Astrocyte of the hippocampus (primary cell): ENCODE data around the gene DNAJC4.
A peak's percentile ranks its signal among the peaks of the same experiment; 100 is the strongest.
"Not testable (repeated sequence)": the region's sequence is repeated elsewhere in the genome, so short reads cannot be mapped to it uniquely, and the experiment has no call there.

Source experiments
- DNase-seq: peaks from one replicate; pipeline ENCODE4 v3.0.0; 2011; ENCODE audit warnings: low read depth, low spot score

Gene DNAJC4

DNA sequence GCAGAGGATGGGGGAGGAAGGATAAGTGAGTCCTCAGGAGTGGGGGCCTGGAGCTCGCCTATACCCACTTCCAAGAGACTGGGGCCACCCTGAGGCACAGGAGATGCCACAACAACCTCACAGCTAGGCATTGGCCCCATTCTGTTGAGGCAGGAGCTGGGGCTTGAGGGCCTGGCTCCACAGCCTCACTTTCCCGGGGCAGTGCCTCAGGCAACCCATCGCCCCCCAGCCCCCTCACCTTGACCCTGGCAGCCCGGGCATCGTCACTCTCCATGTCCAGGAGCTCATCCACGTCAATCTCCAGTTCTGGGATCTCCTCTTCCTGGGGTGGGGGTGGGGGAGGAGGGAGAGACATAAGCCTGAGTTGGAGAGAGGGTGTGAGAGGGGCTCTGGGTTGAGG, 14.6 kb downstream of the DNAJC4 start:
- DNase-seq, result no peak

DNA sequence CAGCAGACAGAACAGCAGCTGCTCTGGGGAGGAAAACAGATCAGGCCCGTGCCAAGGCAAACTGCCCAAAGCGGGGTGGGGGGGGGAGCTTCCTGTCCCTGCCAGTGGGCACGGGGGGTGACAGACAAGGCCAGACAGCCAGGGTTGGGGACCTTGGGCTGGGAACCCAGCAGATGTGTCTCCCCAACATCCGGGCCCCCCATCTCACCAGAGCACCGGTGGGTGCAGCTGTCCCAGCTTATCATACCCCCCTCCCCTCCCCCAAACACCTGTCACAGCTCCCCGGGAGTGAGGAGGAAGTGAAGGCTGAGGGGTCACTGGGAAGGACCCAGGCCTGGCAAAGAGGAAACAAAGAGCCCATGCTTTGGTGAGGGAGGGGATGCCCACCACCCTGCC, 15.1 kb downstream of the DNAJC4 start:
- peak; percentile 46 for DNase-seq

GRCh38 chr11:64245797-64246620, 15.7 kb downstream of the DNAJC4 start:
- peak; percentile 94 for DNase-seq

GRCh38 chr11:64246621-64246870, 16.2 kb downstream of the DNAJC4 start:
- not testable (repeated sequence) for DNase-seq

DNA sequence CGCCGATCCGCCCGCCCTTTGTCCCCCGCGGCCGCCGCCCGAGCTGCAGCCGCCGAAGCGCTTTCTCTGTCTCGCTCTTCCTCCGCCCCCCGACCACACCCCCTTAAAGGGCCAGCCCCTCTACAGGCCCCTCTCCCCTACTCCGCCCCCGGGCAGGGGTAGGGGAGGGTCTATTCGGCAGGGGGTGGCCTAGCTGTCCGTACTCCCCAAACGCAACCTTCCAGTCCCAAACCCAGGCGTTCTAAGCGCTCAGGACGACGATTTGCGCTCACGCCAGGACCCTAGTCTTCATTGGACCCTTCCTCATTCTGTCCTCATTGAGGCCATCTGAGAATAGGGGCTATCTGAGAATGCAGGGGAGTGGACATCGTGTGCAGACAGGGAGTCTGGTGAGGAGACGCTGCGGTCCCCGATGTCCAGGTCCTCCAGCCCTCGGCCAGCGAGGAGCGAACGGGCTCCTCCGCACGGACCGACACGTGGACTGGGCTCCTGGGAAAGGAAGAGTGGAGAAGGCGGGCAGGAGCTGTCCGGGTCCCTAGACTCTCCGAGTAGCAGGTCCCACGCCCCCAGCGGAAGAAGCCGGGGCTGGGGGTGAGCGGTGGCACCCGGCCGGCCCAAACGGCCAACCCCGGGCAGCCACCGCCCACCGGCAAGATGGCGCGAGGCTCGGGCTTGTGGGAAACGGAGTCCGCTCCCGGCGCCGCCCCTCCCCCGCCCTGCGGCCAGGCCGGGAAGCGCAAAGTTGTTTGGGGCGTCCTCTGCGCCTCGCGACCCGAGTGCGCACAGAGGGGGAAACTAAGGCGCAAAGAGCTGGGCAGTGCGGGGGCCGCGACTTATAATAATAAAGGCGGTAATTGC, 16.8 kb downstream of the DNAJC4 start, which contains the start of gene PPP1R14B:
PPP1R14B (minus strand) TSS at position 73 of the 858 bp plus-strand sequence. CDS start 270 bp downstream, outside the sequence.
- peak; percentile 96 for DNase-seq

DNA sequence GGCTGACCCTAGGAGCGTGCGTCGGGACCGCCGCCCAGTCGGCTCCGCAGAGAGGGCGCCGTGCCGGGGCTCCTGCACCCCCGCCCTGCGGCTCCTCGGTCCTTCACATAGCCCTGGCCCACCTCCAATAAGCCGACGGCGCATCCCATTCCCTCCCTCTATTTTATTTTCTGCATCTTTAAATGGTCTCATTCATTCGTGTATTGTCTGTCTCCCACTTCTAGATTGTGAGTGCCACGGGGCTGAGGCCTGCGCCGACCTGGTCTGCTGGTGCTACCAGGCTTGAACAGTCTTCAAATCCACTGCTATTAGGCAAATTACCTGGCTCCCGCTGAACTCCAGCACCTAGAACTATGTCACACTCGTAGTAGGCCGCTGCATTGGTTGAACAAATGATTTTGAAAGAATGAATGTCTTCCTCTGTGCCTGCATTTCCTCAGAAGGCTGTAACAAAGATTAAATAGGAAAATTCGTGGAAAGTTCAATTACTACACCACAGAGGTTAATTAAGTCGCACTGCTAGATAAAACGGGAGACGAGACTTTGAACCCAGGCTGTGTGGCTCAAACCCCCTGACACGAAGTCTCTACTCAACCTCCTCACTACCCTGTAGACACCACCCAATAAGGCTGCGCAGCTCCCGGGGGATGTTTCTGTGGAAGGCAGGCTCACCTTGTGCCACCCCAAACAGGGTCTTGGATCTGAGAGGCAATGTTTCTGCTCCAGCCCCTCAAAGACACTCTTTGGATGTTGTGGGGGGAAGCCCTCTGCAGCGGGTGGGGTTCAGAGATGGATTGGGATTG, 17.6 kb downstream of the DNAJC4 start:
- DNase-seq, result no peak

GRCh38 chr11:64248578-64248977, 18.2 kb downstream of the DNAJC4 start:
- no peak for DNase-seq

DNA sequence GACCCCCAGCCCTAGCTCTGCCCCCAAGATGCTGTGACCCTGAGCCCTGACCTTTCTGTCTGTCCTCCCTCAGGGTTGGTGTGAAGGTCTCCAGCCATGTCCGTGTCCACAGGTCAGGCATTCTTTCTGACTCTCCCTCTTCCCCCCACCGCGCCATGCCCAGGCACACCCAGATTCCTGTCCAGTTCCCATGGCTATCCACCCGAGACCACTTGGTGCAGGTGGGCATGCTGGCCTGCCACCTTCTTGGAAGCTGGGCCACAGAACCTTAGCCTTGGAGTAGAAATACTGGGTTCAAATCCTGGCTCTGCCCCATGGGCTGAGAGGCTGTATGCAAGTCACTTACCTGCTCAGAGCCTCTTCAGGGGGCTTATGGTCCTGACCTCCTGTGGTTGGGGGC, 18.7 kb downstream of the DNAJC4 start:
- DNase-seq, result no peak

GRCh38 chr11:64249563-64250414, 19.4 kb downstream of the DNAJC4 start:
- DNase-seq, result no peak

DNA sequence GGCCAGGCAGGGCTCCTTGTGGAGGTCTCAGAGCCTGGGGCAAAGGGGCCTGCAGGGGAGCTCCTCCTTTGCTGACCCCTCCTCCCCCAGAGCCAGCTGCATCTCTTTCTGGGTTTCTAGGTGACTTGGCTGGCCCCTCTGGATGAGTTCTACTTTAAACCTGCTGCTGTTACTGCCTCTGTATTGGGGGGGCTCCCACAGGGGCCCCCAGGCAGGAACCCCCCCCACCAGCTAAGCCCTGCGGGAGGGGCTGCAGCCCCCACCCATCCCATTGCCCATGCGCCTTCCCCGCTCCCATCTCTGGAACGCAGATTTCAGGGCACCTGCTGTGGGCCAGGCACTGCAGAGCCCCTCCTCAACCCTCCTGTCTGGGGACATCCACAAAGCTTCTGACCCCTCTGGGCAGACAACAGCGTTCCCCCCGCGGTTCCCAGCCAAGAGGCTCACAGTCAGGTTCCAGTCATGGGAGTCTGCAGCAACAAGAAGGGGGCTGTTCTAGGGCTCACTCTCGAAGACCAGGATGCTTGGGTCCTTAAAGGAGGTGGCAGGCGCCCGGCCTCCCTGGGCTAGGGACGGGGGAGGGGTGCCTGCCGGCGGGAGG, 20.2 kb downstream of the DNAJC4 start:
- no peak for DNase-seq

DNA sequence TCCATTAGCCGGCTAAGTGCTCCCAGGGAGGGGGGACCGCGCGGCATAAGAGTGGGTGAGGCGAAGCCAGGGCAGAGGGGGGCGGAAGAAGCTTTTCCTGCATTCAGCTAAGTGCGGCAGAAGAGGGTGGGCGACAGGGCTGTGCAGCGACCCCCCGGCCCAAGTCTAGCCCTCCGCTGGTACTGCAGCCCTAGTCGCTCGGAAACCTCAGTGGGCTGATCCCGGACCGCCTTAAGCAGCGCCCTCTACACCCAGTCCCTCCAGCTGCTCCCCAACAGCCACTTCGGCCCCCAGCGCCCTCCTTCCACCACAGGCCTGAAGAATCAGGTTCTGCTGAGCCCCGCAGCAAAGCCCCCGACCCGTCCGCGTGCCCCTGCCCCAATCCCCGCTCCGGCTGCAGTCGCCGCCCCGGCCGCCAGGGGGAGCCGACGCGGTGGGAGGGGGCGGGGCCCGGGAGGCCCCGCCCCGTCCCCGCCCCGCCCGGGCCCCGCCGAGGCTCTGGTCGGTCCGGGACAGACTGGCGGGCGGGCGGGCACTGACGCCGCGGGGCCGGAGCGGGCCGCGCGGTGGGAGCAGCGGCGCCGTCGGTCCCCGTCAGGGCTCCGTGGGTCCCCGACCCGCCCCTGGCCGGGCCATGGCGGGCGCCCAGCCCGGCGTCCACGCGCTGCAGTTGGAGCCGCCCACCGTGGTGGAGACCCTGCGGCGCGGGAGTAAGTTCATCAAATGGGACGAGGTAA, 20.8 kb downstream of the DNAJC4 start, which contains the start of gene PLCB3:
PLCB3 (plus strand) TSS at position 515 of the 737 bp plus-strand sequence; CDS start at position 635, 120 bp downstream.
- DNase-seq, result peak; percentile 78

- no peak for DNase-seq
Measured at GRCh38 chr11:64251753-64252002, 21.3 kb downstream of the DNAJC4 start.

GRCh38 chr11:64252003-64252872, 21.9 kb downstream of the DNAJC4 start:
- peak; percentile 62 for DNase-seq

- no peak for DNase-seq
Measured at GRCh38 chr11:64253043-64253442, 22.7 kb downstream of the DNAJC4 start.

- DNase-seq, result peak; percentile 53
Measured at GRCh38 chr11:64253481-64253880, 23.1 kb downstream of the DNAJC4 start.

DNA sequence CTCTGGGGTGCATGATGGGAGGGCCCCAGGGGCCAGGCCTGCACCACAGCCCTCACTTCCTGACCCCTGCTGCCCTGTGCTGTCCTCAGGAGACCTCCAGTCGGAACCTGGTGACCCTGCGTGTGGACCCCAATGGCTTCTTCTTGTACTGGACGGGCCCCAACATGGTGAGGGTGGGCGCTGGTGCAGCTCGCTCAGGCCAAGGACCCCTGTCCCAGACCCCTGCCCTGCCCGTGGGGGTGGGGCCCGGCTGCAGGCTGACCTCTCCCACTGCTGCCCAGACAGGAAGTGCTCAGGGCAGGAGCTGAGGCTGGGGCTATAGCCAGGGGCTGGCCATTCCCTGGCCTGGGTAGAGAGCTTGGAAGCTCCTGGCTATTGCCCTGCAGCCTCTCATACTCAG, 24.0 kb downstream of the DNAJC4 start:
- DNase-seq, result no peak

GRCh38 chr11:64255135-64256128, 25.1 kb downstream of the DNAJC4 start:
- no peak for DNase-seq

DNA sequence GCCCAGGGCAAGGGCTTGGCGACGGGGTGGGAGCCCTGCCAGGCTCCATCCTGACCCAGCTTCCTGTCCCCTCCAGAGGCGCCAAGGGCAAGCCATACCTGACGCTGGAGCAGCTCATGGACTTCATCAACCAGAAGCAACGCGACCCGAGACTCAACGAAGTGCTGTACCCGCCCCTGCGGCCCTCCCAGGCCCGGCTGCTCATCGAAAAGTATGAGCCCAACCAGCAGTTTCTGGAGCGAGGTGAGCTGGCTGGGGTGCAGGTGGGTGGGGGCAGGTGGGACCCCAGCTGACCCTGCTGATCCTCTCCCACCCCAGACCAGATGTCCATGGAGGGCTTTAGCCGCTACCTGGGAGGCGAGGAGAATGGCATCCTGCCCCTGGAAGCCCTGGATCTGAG, 26.0 kb downstream of the DNAJC4 start:
- DNase-seq, result no peak
